Neural cell (in vitro differentiated cells): Measurements from ENCODE around the gene ACSS1. TPM values are rescaled to one million over a fixed set of nuclear protein-coding genes. Genes with fewer than 3 reads are reported as not detected.

Experiments used
- H2AFZ ChIP-seq: fragments of 200-600, 300-800 bp; sonication (generic), shearing (Covaris generic); 2 replicates; pipeline ENCODE4 v1.6.0; 2014; ENCODE audit warnings: low read depth, mild to moderate bottlenecking, antibody characterized with exemption, low read length, moderate library complexity
- H3F3A ChIP-seq: fragments of 200-600 bp; shearing (Covaris generic); 2 replicates; pipeline ENCODE4 v1.6.1; 2016; ENCODE audit warnings: mild to moderate bottlenecking, moderate library complexity, mixed read lengths, antibody characterized with exemption, low read length; ENCODE audit not compliant: insufficient read depth, poor library complexity, severe bottlenecking
- H3K27ac ChIP-seq: fragments of 200-600, 300-800 bp; sonication (generic), shearing (Covaris generic); 2 replicates; pipeline ENCODE4 v1.5.1; 2014; ENCODE audit warnings: mild to moderate bottlenecking, low read length, moderate library complexity
- H3K27me3 ChIP-seq: fragments of 300-800, 200-600 bp; sonication (generic), shearing (Covaris generic); 2 replicates; pipeline ENCODE4 v1.6.0; 2014; ENCODE audit warnings: mild to moderate bottlenecking, low read depth, low read length, moderate library complexity; ENCODE audit not compliant: insufficient read depth
- H3K36me3 ChIP-seq: fragments of 300-800, 200-600 bp; sonication (generic), shearing (Covaris generic); 2 replicates; pipeline ENCODE4 v1.5.1; 2014; ENCODE audit warnings: mild to moderate bottlenecking, antibody characterized with exemption, low read length, moderate library complexity; ENCODE audit not compliant: insufficient read depth
- H3K4me2 ChIP-seq: fragments of 300-800, 200-600 bp; sonication (generic), shearing (Covaris generic); 2 replicates; pipeline ENCODE4 v1.6.0; 2014; ENCODE audit warnings: mild to moderate bottlenecking, low read length
- H3K4me3 ChIP-seq: fragments of 300-800, 200-600 bp; sonication (generic), shearing (Covaris generic); 2 replicates; pipeline ENCODE4 v1.5.1; 2014; ENCODE audit warnings: mild to moderate bottlenecking, low read length, moderate library complexity
- H3K79me2 ChIP-seq: fragments of 200-600 bp; shearing (Covaris generic); replicated peaks from 2 replicates; pipeline ENCODE4 v1.6.0; 2014; ENCODE audit warnings: mild to moderate bottlenecking, low read length, moderate library complexity; ENCODE audit not compliant: insufficient read depth
- H3K9ac ChIP-seq: fragments of 300-800, 200-600 bp; sonication (generic), shearing (Covaris generic); 2 replicates; pipeline ENCODE4 v1.6.1; 2016; ENCODE audit warnings: mild to moderate bottlenecking, low read length, mixed read lengths
- H3K9me2 ChIP-seq: fragments of 200-600 bp; shearing (Covaris generic); 2 replicates; pipeline ENCODE4 v1.6.1; 2016; ENCODE audit warnings: mild to moderate bottlenecking, low read length, mixed read lengths; ENCODE audit not compliant: insufficient read depth
- H3K9me3 ChIP-seq: fragments of 200-600, 300-800 bp; sonication (generic), shearing (Covaris generic); 2 replicates; pipeline ENCODE4 v1.6.1; 2016; ENCODE audit warnings: mild to moderate bottlenecking, mixed run types, low read length, moderate library complexity, mixed read lengths
- H4K20me1 ChIP-seq: fragments of 200-600 bp; shearing (Covaris generic); 2 replicates; pipeline ENCODE4 v1.6.1; 2016; ENCODE audit warnings: mild to moderate bottlenecking, mixed run types; ENCODE audit not compliant: insufficient read depth
- EP300 ChIP-seq: fragments of 450-650 bp; conservative IDR thresholded peaks from 2 replicates; pipeline ENCODE4 v1.6.1; 2014; ENCODE audit warnings: antibody characterized with exemption, mild to moderate bottlenecking, moderate library complexity; ENCODE audit not compliant: poor library complexity, severe bottlenecking
- EZH2 ChIP-seq: fragments of 200-600, 300-800 bp; shearing (Covaris generic), sonication (generic); IDR thresholded peaks from 2 replicates; pipeline ENCODE4 v1.6.1; 2014; ENCODE audit warnings: antibody characterized with exemption, low read length, borderline replicate concordance, mild to moderate bottlenecking; ENCODE audit not compliant: insufficient read depth, poor library complexity, severe bottlenecking
- MXI1 ChIP-seq: fragments of 450-650 bp; conservative IDR thresholded peaks from 2 replicates; pipeline ENCODE4 v1.6.1; 2014; ENCODE audit warnings: antibody characterized with exemption, mild to moderate bottlenecking; ENCODE audit not compliant: poor library complexity, severe bottlenecking
- POLR2AphosphoS5 ChIP-seq: IDR thresholded peaks from 2 replicates; pipeline ENCODE4 v1.6.1; 2012
- RAD21 ChIP-seq: fragments of 450-650 bp; conservative IDR thresholded peaks from 2 replicates; pipeline ENCODE4 v1.6.1; 2014; ENCODE audit warnings: antibody characterized with exemption, mild to moderate bottlenecking, moderate library complexity
- SMC3 ChIP-seq: fragments of 450-650 bp; conservative IDR thresholded peaks from 2 replicates; pipeline ENCODE4 v1.6.1; 2014; ENCODE audit warnings: antibody characterized with exemption, mild to moderate bottlenecking, moderate library complexity; ENCODE audit not compliant: poor library complexity
- TAF1 ChIP-seq: IDR thresholded peaks from 2 replicates; pipeline ENCODE4 v1.6.1; 2012; ENCODE audit warnings: low read depth
- polyA plus RNA-seq: library from polyadenylated mRNA; depleted of rRNA; stranded (reverse); fragments of >200 nt; gene quantifications from 2 replicates; pipeline ENCODE4 v1.2.3, GENCODE V29; 2014
- TF ChIP-seq, protein P1 (sequence below): IDR thresholded peaks from 2 replicates; pipeline ENCODE4 v1.6.1; 2012; ENCODE audit warnings: borderline replicate concordance
- TF ChIP-seq, protein P2 (sequence below): fragments of 450-650 bp; IDR thresholded peaks from 2 replicates; pipeline ENCODE4 v1.5.1; 2014; ENCODE audit warnings: antibody characterized with exemption, mild to moderate bottlenecking, moderate library complexity; ENCODE audit not compliant: poor library complexity, severe bottlenecking

The ACSS1 gene
- polyA plus RNA-seq, 1 donor from 2014 or later, result not detected

DNA sequence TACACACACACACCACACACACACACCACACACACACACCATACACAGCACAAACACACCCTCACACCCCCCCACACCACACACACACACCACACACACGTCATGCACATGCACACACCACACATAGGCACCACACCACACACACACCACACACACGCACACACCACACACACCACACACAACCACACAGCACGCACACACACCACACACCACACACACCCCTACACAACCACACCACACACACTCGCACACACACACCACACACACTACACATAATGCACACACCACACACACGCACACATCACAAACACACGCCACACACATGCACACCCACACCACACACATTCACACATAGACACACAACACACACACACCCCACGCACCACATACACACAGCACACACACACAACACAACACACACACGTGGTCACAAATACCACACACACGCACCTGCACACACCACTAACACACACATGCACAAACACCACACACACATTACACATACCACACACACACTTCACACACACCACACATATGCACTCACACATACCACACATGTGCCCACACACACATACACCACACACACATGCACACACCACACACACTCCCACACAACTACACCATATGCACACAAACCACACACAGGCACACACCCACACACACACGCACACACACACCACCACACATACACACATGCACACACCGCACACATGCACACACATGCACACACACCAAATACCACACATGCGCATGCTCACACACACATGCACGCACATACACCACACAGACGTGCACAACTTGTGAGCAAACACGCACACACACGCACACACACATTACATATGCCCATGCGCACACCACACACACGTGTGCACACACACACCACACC, 9.4 kb upstream of the ACSS1 start:
- Histone ChIP-seq H3K9ac (no peak overlapping the region), H3K79me2 (no peaks in the 10 kb centered on the region), H3K27ac (no peak overlapping the region), H3K4me3 (no peak overlapping the region), H4K20me1 (no peaks in the 10 kb centered on the region), H3K36me3 (no peaks in the 10 kb centered on the region), H2AFZ (no peak overlapping the region), H3K9me2 (no peaks in the 10 kb centered on the region), H3F3A (no peaks in the 10 kb centered on the region), H3K27me3 (peaks cover 37% of the 10 kb centered on the region), H3K4me2 (no peak overlapping the region), H3K9me3 (no peaks in the 10 kb centered on the region)
- no peak for TF ChIP-seq RAD21
- no peak for TF ChIP-seq POLR2AphosphoS5
- TF ChIP-seq, protein P1, sequence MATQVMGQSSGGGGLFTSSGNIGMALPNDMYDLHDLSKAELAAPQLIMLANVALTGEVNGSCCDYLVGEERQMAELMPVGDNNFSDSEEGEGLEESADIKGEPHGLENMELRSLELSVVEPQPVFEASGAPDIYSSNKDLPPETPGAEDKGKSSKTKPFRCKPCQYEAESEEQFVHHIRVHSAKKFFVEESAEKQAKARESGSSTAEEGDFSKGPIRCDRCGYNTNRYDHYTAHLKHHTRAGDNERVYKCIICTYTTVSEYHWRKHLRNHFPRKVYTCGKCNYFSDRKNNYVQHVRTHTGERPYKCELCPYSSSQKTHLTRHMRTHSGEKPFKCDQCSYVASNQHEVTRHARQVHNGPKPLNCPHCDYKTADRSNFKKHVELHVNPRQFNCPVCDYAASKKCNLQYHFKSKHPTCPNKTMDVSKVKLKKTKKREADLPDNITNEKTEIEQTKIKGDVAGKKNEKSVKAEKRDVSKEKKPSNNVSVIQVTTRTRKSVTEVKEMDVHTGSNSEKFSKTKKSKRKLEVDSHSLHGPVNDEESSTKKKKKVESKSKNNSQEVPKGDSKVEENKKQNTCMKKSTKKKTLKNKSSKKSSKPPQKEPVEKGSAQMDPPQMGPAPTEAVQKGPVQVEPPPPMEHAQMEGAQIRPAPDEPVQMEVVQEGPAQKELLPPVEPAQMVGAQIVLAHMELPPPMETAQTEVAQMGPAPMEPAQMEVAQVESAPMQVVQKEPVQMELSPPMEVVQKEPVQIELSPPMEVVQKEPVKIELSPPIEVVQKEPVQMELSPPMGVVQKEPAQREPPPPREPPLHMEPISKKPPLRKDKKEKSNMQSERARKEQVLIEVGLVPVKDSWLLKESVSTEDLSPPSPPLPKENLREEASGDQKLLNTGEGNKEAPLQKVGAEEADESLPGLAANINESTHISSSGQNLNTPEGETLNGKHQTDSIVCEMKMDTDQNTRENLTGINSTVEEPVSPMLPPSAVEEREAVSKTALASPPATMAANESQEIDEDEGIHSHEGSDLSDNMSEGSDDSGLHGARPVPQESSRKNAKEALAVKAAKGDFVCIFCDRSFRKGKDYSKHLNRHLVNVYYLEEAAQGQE, result no peak
- no peak for TF ChIP-seq TAF1
- TF ChIP-seq, protein P2, sequence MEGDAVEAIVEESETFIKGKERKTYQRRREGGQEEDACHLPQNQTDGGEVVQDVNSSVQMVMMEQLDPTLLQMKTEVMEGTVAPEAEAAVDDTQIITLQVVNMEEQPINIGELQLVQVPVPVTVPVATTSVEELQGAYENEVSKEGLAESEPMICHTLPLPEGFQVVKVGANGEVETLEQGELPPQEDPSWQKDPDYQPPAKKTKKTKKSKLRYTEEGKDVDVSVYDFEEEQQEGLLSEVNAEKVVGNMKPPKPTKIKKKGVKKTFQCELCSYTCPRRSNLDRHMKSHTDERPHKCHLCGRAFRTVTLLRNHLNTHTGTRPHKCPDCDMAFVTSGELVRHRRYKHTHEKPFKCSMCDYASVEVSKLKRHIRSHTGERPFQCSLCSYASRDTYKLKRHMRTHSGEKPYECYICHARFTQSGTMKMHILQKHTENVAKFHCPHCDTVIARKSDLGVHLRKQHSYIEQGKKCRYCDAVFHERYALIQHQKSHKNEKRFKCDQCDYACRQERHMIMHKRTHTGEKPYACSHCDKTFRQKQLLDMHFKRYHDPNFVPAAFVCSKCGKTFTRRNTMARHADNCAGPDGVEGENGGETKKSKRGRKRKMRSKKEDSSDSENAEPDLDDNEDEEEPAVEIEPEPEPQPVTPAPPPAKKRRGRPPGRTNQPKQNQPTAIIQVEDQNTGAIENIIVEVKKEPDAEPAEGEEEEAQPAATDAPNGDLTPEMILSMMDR, result no peak
- TF ChIP-seq SMC3, result no peak
- no peak for TF ChIP-seq EZH2
- TF ChIP-seq MXI1, result no peak
- no peak for TF ChIP-seq EP300

DNA sequence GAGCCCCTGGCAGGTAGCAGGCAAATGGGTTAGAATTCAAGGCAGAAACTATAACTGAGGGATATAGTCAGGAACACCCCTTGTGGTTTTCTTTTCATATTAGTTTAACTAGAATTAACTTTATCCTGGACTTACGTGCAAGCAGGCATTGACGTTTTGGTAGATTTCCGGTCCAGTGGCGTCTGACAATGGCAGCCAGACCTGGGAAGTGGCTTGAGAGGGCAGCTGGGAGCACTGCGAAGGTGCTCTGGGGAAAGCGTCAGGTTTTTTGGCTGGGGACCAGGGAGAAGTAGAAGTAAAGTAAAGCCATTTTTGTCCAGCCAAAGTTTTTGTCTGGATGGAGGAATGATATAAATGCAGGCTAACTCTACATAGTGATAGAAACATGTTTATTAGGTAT, 8.4 kb upstream of the ACSS1 start:
- no peak overlapping the region for H2AFZ ChIP-seq
- no peaks in the 10 kb centered on the region for H4K20me1 ChIP-seq
- no peaks in the 10 kb centered on the region for H3F3A ChIP-seq
- no peaks in the 10 kb centered on the region for H3K36me3 ChIP-seq
- H3K4me3 ChIP-seq, result no peak overlapping the region
- no peak overlapping the region for H3K27ac ChIP-seq
- no peaks in the 10 kb centered on the region for H3K9me3 ChIP-seq
- TF ChIP-seq, protein P1, result no peak
- TF ChIP-seq EP300 (no peak), RAD21 (no peak), MXI1 (no peak), EZH2 (no peak), POLR2AphosphoS5 (no peak), SMC3 (no peak), TAF1 (no peak)
- TF ChIP-seq, protein P2, result no peak
- H3K4me2 ChIP-seq, result no peak overlapping the region
- no peaks in the 10 kb centered on the region for H3K9me2 ChIP-seq
- peaks cover 38% of the 10 kb centered on the region for H3K27me3 ChIP-seq
- no peaks in the 10 kb centered on the region for H3K79me2 ChIP-seq
- no peak overlapping the region for H3K9ac ChIP-seq
